SKM-1 (cell line): ENCODE results near the gene ACTG1.

Experiments used
- DNase-seq: peaks from one replicate; lab custom pipeline; 2025; ENCODE audit not compliant: unreplicated experiment; lab: John Stamatoyannopoulos, UW

The ACTG1 gene

GRCh38 chr17:81518113-81518784, 5.7 kb upstream of the ACTG1 start:
- no peak for DNase-seq

- no peak for DNase-seq
These were observed 4.9 kb upstream of the ACTG1 start for GRCh38 chr17:81517339-81518112.

GRCh38 chr17:81517009-81517338, 4.4 kb upstream of the ACTG1 start:
- DNase-seq: no peak

GRCh38 chr17:81516439-81516838, 3.8 kb upstream of the ACTG1 start:
- DNase-seq: no peak

- no peak for DNase-seq
These were observed 3.0 kb upstream of the ACTG1 start for GRCh38 chr17:81515530-81516041.

GRCh38 chr17:81514739-81515529, 2.3 kb upstream of the ACTG1 start:
- DNase-seq: peak; percentile 31

GRCh38 chr17:81514489-81514738, 1.8 kb upstream of the ACTG1 start:
- no peak for DNase-seq

- no peak for DNase-seq
These were observed 1.3 kb upstream of the ACTG1 start for GRCh38 chr17:81513753-81514488.

GRCh38 chr17:81513372-81513752, 763 bp upstream of the ACTG1 start:
- DNase-seq: no peak

GRCh38 chr17:81511804-81512561, 616 bp downstream of the ACTG1 start:
- no peak for DNase-seq

GRCh38 chr17:81511554-81511803, 1.1 kb downstream of the ACTG1 start:
- no peak for DNase-seq

GRCh38 chr17:81510785-81511553, 1.6 kb downstream of the ACTG1 start:
- no peak for DNase-seq

- DNase-seq: no peak
These were observed 2.4 kb downstream of the ACTG1 start for GRCh38 chr17:81509972-81510784.

GRCh38 chr17:81509207-81509971, 3.2 kb downstream of the ACTG1 start:
- no peak for DNase-seq

- no peak for DNase-seq
These were observed 3.9 kb downstream of the ACTG1 start for GRCh38 chr17:81508639-81509206.

GRCh38 chr17:81503619-81504018, 9.0 kb downstream of the ACTG1 start:
- DNase-seq: no peak

GRCh38 chr17:81502471-81503017, 10.1 kb downstream of the ACTG1 start:
- no peak for DNase-seq

- DNase-seq: no peak
These were observed 12.6 kb downstream of the ACTG1 start for GRCh38 chr17:81500047-81500446.
